ENCODE data around the gene CNPY4.
A peak's percentile ranks its signal among the peaks of the same experiment; 100 is the strongest.

Gene CNPY4

GRCh38 chr7:100147278-100147677 is 27.8 kb downstream of the CNPY4 start:
- Histone ChIP-seq H3K36me3 (ENCODE audit: control insufficient read depth, insufficient read depth, low read length) (no peaks in the 10 kb centered on the region), H3K4me3 (ENCODE audit: low read length) (no peak overlapping the region)

DNA sequence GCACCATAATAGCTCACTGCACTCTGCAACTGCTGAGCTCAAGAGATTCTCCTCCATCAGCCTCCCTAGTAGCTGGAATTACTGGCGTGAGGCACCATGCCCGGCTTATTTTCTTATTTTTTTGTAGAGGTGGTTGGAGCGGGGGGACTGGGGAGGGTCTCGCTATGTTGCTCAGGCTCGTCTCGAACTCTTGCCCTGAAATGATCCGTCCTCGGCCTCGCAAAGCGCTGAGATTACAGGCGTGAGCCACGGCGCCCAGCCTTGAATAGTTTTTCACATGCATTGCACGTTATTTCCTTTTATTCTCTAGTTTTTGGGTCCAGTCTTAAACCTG is 28.8 kb downstream of the CNPY4 start:
- no peaks in the 10 kb centered on the region for H3K36me3 ChIP-seq (ENCODE audit: control insufficient read depth, insufficient read depth, low read length)
- H3K27ac ChIP-seq (ENCODE audit: low read depth, low read length): peak overlapping the region; percentile 81
- H3K4me1 ChIP-seq (ENCODE audit: control insufficient read depth, insufficient read depth, low read length): peaks cover 2% of the 10 kb centered on the region
- H3K27me3 ChIP-seq (ENCODE audit: control insufficient read depth, insufficient read depth, low read length): no peaks in the 10 kb centered on the region
- H3K9ac ChIP-seq (ENCODE audit: low read length): peak overlapping the region; percentile 61
- peak overlapping the region; percentile 60 for H3K4me3 ChIP-seq (ENCODE audit: low read length)

More at GRCh38 chr7:100147278-100147677, 27.8 kb downstream of the CNPY4 start:
- H3K27me3 ChIP-seq (ENCODE audit: control insufficient read depth, insufficient read depth, low read length): no peaks in the 10 kb centered on the region
- H3K4me1 ChIP-seq (ENCODE audit: control insufficient read depth, insufficient read depth, low read length): peaks cover 2% of the 10 kb centered on the region
- H3K27ac ChIP-seq (ENCODE audit: low read depth, low read length): no peak overlapping the region
- no peak overlapping the region for H3K9ac ChIP-seq (ENCODE audit: low read length)

DNA sequence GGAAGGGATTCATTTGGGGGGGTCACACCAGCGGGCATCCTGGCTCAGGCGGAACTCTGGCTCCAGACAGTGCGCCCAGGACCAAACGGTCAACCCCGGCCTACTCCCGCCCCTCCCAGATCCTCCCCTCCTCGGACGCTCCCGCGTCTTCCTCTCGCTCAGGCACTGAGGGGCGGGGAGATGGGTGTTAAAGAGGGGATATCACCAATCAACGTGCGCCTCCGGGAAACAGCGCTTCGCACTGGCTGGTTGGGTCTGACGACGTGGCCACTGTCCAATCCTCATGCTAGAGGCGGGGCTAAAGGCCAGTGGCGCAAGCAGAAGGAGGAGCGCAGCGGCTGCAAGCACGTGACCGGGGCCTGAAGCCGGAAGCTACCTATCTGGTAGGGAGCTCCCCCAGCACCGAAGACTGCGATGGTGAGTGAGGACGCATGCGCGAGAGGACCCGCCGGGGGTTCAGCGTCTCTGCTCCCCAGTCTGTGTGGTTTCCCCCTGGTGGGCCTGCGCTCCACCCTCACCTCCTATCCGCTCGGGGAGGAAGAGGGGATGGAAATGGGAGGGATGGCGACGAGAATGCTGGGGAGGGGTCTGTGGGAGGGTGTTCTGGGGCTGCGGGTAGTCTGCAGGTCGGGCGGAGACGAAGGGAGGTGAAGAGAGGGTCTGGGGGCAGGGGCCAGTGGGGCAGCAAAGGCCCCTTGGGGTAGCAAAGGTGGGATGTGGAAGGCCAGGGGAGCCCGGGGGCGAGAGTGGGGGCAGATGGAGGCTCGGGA is 29.3 kb downstream of the CNPY4 start, which contains the start of gene LAMTOR4:
Gene LAMTOR4 (plus strand): TSS at position 360 of the 770 bp plus-strand sequence. CDS start 55 bp downstream, at position 415.
- peak within 1 kb of the TSS; percentile 98 for H3K9ac ChIP-seq (ENCODE audit: low read length)

DNA sequence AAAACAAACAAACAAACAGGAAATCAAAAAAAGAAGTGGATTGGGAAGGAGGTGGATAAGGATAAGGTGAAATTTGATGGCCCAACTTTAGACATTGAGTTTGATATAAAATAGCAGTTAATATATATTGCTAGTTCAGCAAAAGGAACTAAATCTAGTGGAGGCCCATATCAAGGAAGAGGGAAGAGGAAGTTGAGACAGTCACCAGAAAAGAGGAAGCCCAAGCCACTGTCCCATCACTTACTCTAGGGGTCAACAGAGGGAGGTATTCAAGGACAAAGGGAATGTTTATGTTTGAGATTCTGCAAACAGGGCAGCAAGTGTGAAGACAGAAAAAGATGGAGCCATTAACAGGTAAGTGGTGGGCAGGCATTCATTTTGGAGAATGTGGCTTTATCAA is 33.0 kb downstream of the CNPY4 start:
- Histone ChIP-seq H3K27ac (ENCODE audit: low read depth, low read length) (no peak overlapping the region), H3K27me3 (ENCODE audit: control insufficient read depth, insufficient read depth, low read length) (no peaks in the 10 kb centered on the region), H3K36me3 (ENCODE audit: control insufficient read depth, insufficient read depth, low read length) (peaks cover 13% of the 10 kb centered on the region), H3K4me1 (ENCODE audit: control insufficient read depth, insufficient read depth, low read length) (peaks cover 2% of the 10 kb centered on the region), H3K9ac (ENCODE audit: low read length) (no peak overlapping the region), H3K4me3 (ENCODE audit: low read length) (no peak overlapping the region)

More for the DNA sequence above, 29.3 kb downstream of the CNPY4 start, which contains the start of gene LAMTOR4:
- peaks cover 2% of the 10 kb centered on the region for H3K4me1 ChIP-seq (ENCODE audit: control insufficient read depth, insufficient read depth, low read length)
- no peaks in the 10 kb centered on the region for H3K27me3 ChIP-seq (ENCODE audit: control insufficient read depth, insufficient read depth, low read length)
- peak within 1 kb of the TSS; percentile 90 for H3K27ac ChIP-seq (ENCODE audit: low read depth, low read length)
- peak within 1 kb of the TSS; percentile 100 for H3K4me3 ChIP-seq (ENCODE audit: low read length)
- H3K36me3 ChIP-seq (ENCODE audit: control insufficient read depth, insufficient read depth, low read length): peaks cover under 1% of the 10 kb centered on the region

DNA sequence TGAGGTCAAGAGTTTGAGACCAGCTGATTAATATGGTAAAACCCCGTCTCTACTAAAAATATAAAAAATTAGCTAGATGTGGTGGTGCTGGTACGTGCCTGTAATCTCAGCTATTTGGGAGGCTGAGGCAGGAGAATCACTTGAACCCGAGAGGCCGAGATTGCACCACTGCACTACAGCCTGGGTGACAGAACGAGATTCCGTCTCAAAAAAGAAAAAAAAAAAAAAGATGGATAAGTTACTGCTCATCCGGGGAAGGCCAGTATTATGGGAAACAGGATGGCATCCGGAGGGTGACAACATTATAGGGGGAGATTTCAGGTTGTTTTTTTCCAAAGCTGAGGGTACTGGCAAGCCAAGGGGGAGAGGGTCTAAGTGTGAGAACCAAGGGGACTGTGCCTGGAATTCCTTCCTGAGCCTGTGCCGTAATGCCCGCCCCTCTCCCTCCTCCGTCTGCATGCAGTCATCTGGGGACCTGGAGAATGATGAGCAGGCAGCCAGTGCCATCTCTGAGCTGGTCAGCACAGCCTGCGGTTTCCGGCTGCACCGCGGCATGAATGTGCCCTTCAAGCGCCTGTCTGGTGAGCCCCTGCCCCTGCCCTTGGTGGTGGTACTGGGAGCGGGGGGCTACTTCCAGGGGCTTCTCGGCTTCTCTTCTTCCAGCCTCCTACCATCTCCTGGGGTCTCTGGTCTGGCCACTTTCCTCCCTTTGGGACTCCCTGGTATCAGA is 33.7 kb downstream of the CNPY4 start:
- Histone ChIP-seq H3K9ac (ENCODE audit: low read length) (no peak overlapping the region), H3K27ac (ENCODE audit: low read depth, low read length) (no peak overlapping the region), H3K36me3 (ENCODE audit: control insufficient read depth, insufficient read depth, low read length) (peaks cover 13% of the 10 kb centered on the region), H3K4me1 (ENCODE audit: control insufficient read depth, insufficient read depth, low read length) (peaks cover 7% of the 10 kb centered on the region), H3K4me3 (ENCODE audit: low read length) (no peak overlapping the region), H3K27me3 (ENCODE audit: control insufficient read depth, insufficient read depth, low read length) (no peaks in the 10 kb centered on the region)

DNA sequence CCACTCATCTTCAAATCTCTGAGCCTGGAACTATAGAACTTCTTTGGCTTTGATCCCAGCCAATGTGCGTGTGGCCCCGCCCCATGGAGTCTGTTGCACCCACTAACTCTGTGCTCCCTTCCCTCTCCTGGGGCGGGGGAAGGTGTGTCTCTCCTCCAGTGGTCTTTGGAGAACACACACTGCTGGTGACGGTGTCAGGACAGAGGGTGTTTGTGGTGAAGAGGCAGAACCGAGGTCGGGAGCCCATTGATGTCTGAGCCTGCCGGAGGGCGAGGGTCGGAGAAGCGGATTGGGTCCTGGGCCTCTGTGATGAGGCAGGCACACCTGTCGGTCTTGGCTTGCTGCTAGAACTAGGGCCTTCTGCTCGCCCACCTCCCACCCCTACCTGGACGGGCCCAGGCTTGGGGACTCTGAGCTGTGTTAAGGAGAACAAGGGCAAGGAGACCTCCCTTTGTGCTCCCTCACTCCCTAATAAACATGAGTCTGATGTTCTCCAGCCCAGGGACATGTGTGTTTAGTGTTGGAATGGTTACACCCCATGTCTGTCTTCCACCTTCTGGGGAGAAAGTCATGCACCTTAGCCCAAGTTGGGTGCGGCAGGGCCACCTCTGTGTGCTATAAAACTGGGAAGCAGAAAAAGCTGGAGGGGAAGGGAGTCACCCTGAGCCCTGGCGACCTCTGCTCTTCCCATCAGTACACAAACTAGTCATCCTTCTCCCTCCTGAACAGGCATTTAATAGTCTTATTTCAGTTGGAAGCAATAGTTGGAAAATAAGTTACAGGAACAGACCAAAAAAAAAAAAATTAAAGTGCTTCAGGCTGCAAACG is 34.5 kb downstream of the CNPY4 start:
- Histone ChIP-seq H3K4me3 (ENCODE audit: low read length) (peak overlapping the region; percentile 23), H3K9ac (ENCODE audit: low read length) (no peak overlapping the region), H3K27ac (ENCODE audit: low read depth, low read length) (no peak overlapping the region), H3K4me1 (ENCODE audit: control insufficient read depth, insufficient read depth, low read length) (peaks cover 7% of the 10 kb centered on the region), H3K27me3 (ENCODE audit: control insufficient read depth, insufficient read depth, low read length) (no peaks in the 10 kb centered on the region), H3K36me3 (ENCODE audit: control insufficient read depth, insufficient read depth, low read length) (peaks cover 13% of the 10 kb centered on the region)

- Histone ChIP-seq H3K27ac (ENCODE audit: low read depth, low read length) (no peak overlapping the region), H3K4me1 (ENCODE audit: control insufficient read depth, insufficient read depth, low read length) (peaks cover 5% of the 10 kb centered on the region), H3K36me3 (ENCODE audit: control insufficient read depth, insufficient read depth, low read length) (peaks cover 13% of the 10 kb centered on the region), H3K27me3 (ENCODE audit: control insufficient read depth, insufficient read depth, low read length) (no peaks in the 10 kb centered on the region), H3K9ac (ENCODE audit: low read length) (no peak overlapping the region), H3K4me3 (ENCODE audit: low read length) (no peak overlapping the region)
Observed at GRCh38 chr7:100154651-100155491, 35.4 kb downstream of the CNPY4 start.

DNA sequence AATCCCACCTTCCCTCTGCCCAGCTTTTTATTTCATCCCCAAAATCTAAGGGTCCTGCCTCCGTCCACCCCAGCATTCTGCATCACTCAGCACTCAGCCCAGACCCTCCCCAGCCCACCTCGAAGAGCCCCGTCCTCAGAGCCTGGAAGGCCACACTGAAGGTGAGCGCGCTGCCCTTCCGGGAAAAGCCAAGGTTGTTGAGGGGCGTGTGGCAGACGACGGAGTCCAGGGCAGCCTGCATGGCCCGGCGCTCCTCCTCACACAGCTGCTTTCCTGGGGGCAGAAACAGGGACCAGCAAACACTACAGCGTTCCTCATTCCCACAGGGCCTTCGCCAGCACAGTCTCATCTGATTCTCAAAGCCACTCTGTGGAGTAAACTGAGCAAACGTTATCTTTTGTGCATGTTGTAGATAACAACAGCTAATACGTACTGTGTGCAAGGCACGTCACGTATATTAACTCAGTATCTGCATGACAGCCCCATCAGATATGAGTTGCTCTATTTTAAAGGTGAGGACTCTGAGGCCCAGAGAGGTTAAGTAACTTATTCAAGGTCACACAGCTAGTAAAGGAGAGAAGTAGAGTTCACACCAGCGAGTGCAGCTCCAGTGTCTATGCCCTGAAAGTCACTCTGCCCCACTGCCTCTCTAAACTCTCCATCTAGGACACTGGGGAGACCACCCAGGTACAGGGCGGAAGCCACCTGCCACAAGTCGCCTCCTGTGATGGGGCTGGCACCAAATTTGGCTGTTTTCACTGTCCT is 36.3 kb downstream of the CNPY4 start:
- Histone ChIP-seq H3K36me3 (ENCODE audit: control insufficient read depth, insufficient read depth, low read length) (peaks cover 13% of the 10 kb centered on the region), H3K27me3 (ENCODE audit: control insufficient read depth, insufficient read depth, low read length) (no peaks in the 10 kb centered on the region), H3K4me3 (ENCODE audit: low read length) (no peak overlapping the region), H3K4me1 (ENCODE audit: control insufficient read depth, insufficient read depth, low read length) (peaks cover 5% of the 10 kb centered on the region), H3K9ac (ENCODE audit: low read length) (no peak overlapping the region), H3K27ac (ENCODE audit: low read depth, low read length) (no peak overlapping the region)

DNA sequence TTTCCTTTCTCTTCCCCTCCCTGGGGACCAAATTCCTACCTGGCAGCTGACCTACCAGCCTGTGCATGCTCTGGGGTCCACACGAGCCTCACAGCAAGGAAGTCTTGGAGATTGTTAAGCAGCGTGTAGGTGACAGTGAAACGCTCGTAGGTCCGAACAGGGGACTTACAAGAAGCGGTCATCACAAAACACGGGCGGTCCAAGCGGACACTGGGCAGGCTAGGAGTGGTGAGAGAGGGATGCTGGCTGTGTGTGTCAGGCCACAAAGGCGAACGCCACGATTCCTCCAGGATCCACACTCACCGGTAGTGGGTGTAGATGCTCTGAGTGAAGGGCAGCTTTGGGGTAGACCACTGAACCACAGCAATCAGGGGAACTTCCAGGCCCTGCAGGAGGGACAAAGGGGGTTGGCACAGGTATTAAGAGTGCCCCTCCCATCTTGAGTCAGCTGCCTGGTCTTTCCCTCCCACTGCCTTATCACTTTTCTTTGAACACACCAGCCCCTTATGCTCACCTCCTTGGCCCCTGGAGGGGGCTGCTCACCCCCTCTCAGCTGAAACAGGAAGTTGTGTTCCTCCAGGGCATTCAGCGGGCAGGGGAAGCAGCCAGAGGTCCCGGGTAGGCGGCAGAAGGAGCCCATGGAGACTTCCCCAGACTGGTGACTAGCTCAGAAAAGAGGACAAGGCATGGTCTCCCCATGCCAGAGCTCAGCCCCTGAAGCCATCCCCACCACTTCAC is 37.1 kb downstream of the CNPY4 start:
- no peak overlapping the region for H3K9ac ChIP-seq (ENCODE audit: low read length)
- H3K27ac ChIP-seq (ENCODE audit: low read depth, low read length): no peak overlapping the region
- H3K4me3 ChIP-seq (ENCODE audit: low read length): no peak overlapping the region
- H3K4me1 ChIP-seq (ENCODE audit: control insufficient read depth, insufficient read depth, low read length): peaks cover 5% of the 10 kb centered on the region
- peaks cover 13% of the 10 kb centered on the region for H3K36me3 ChIP-seq (ENCODE audit: control insufficient read depth, insufficient read depth, low read length)
- H3K27me3 ChIP-seq (ENCODE audit: control insufficient read depth, insufficient read depth, low read length): no peaks in the 10 kb centered on the region

DNA sequence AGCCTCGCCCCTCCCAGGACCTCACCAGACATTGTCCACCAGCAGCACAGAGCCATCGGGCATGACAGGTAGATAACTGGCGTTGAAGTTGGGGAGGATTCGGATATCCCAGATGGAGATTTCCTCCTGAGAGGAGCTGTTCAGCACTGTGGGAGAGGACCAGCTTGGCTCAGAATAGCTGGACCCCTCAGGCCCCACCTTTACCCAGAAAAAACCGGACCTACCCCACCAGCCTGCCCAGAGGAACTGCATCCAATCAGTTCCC is 37.6 kb downstream of the CNPY4 start:
- Histone ChIP-seq H3K36me3 (ENCODE audit: control insufficient read depth, insufficient read depth, low read length) (peaks cover 13% of the 10 kb centered on the region), H3K27ac (ENCODE audit: low read depth, low read length) (no peak overlapping the region), H3K4me1 (ENCODE audit: control insufficient read depth, insufficient read depth, low read length) (peaks cover 5% of the 10 kb centered on the region), H3K9ac (ENCODE audit: low read length) (no peak overlapping the region), H3K4me3 (ENCODE audit: low read length) (peak overlapping the region; percentile 77), H3K27me3 (ENCODE audit: control insufficient read depth, insufficient read depth, low read length) (no peaks in the 10 kb centered on the region)

Data from rectal smooth muscle tissue (tissue), 1 donor.